ENCODE measurements around the gene CYREN. TPM values are rescaled to one million over a fixed set of nuclear protein-coding genes. Genes with fewer than 3 reads are reported as not detected.

Gene CYREN
- total RNA-seq, 4 donors from 2014 or later, result 40.3 to 54.4 (median 46.8) TPM

DNA sequence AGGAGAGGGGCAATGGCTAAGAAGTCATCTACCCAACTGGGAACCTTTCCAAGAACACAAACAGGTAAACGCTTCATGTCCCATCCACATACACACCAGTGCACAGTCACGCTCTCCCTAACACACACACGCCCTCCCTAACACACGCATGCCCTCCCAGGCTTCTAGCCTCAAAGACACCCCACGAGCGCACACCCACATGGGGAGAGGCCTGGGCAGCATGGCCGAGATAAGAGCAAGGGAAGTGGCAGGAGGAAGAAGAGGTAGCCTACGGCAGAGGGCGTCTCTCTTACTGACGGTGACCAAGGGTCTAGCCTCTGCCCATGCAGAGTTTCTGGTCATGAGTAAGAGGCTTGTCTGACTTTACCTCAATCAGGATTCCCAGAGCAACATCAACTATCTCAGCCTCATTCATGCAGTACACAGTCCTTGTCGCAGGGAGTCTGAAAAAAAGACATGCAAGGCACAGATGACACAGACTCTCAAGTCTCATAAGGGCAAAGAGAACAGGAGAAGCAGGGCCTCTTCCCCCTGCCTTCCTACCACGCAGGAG lies 3.1 kb downstream of the CYREN start:
- intact Hi-C loops (cut with DNase I), result loop anchor here (10.0 kb wide), 1 partner anchor 513 kb away; no protein-coding TSS in a partner anchor
- Histone ChIP-seq H3K4me1 (peaks cover 20 to 44% of the 10 kb centered on the region in 2 donors), H3K27ac (peak overlapping the region in 2 of 3 donors; percentile 39 to 95), H3K36me3 (peaks cover 20 to 27% of the 10 kb centered on the region in 2 donors), H3K4me3 (replicated peaks in 1 of 3) (no peak overlapping the region), H3K27me3 (no peaks in the 10 kb centered on the region), H3K9me3 (no peaks in the 10 kb centered on the region)
- 88 to 92% methylated on average over 12 of the region's 12 CpGs for WGBS, 2 donors
- DNase-seq, result no peak
- no peak for TF ChIP-seq POLR2A (IDR thresholded peaks at IDR 0.05)
- TF ChIP-seq, protein P1, sequence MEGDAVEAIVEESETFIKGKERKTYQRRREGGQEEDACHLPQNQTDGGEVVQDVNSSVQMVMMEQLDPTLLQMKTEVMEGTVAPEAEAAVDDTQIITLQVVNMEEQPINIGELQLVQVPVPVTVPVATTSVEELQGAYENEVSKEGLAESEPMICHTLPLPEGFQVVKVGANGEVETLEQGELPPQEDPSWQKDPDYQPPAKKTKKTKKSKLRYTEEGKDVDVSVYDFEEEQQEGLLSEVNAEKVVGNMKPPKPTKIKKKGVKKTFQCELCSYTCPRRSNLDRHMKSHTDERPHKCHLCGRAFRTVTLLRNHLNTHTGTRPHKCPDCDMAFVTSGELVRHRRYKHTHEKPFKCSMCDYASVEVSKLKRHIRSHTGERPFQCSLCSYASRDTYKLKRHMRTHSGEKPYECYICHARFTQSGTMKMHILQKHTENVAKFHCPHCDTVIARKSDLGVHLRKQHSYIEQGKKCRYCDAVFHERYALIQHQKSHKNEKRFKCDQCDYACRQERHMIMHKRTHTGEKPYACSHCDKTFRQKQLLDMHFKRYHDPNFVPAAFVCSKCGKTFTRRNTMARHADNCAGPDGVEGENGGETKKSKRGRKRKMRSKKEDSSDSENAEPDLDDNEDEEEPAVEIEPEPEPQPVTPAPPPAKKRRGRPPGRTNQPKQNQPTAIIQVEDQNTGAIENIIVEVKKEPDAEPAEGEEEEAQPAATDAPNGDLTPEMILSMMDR (IDR thresholded peaks at IDR 0.05), result no peak

DNA sequence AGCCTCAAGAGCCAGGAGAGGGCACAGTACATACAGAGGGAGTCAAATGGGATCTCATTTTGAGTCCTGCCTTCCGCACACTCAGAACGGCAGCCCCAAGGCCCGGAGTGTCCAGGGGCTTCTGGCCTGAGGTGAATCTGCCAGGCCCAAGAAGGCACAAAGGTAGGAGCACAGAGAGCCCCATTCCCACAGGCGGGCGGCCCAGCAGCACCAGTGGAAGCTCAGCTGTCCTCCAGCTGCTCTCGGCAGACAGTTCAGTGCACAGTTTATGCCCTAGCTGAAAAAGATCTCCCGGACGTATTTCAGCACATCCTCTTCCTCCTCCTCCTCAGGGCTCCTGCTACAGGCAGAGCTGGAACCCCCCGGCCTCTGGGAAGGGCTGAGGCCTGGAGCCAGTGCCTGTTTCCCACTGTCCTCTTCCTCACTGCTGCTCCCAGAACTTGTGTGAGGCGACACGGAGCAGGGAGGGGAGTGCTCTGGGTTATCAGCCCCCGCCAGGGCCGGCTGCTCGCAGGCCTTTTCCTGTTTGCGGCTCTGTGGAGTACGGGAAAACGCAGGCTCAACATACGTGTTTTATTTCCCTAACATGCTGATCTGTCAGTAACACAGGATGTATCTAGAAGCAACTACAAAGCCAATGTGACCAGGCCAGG lies 4.0 kb downstream of the CYREN start:
- peaks cover 20 to 27% of the 10 kb centered on the region in 2 donors for H3K36me3 ChIP-seq
- intact Hi-C loops (cut with DNase I), result loop anchor here (10.0 kb wide), 1 partner anchor 512 kb away; no protein-coding TSS in a partner anchor
- DNase-seq, result peak in 1 of 2 donors; percentile 32

DNA sequence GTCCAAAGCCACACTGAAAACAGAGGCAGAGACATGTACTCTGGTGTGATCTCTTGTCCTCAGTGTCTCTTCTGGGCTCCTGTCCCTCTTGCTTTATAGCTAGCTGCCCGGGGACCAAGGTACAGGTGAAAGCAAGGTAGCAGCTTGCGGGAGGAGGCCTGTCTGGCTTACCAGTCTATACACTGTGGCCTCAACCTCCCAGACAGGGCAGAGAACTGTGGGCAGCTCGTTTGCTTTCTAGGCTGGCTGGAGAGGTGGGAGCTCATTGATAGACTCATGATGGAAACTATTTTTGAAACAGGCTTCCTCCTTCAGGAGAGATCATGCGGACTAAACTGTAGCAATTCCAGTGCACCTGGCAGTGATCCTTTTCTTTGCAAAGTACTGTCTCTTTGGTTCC lies 4.6 kb downstream of the CYREN start:
- intact Hi-C loops (cut with DNase I), result loop anchor here (10.0 kb wide), 1 partner anchor 511 kb away; no protein-coding TSS in a partner anchor

More for the DNA sequence above, 4.0 kb downstream of the CYREN start:
- TF ChIP-seq, protein P1 (IDR thresholded peaks at IDR 0.05), result no peak
- no peak for TF ChIP-seq POLR2A (IDR thresholded peaks at IDR 0.05)
- H3K27ac ChIP-seq, result peak overlapping the region in 2 of 3 donors; percentile 47 to 95
- H3K4me1 ChIP-seq, result peaks cover 20 to 43% of the 10 kb centered on the region in 2 donors
- H3K4me3 ChIP-seq (replicated peaks in 1 of 3), result no peak overlapping the region
- H3K27me3 ChIP-seq, result no peaks in the 10 kb centered on the region
- no peaks in the 10 kb centered on the region for H3K9me3 ChIP-seq
- 79 to 88% methylated on average over 13 to 18 of the region's 18 CpGs for WGBS, 2 donors

DNA sequence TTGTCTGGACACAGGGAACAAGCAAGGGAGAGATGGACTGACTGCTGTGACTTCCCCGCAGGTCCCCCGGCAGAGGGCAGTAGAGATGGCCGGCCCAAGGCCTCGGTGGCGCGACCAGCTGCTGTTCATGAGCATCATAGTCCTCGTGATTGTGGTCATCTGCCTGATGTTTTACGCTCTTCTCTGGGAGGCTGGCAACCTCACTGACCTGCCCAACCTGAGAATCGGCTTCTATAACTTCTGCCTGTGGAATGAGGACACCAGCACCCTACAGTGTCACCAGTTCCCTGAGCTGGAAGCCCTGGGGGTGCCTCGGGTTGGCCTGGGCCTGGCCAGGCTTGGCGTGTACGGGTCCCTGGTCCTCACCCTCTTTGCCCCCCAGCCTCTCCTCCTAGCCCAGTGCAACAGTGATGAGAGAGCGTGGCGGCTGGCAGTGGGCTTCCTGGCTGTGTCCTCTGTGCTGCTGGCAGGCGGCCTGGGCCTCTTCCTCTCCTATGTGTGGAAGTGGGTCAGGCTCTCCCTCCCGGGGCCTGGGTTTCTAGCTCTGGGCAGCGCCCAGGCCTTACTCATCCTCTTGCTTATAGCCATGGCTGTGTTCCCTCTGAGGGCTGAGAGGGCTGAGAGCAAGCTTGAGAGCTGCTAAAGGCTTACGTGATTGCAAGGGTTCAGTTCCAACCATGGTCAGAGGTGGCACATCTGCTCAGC lies 6.0 kb downstream of the CYREN start:
- Histone ChIP-seq H3K4me3 (replicated peaks in 1 of 3) (no peak overlapping the region), H3K27ac (peak overlapping the region in 2 of 3 donors; percentile 47 to 61), H3K4me1 (peaks cover 17 to 54% of the 10 kb centered on the region in 2 donors), H3K36me3 (peaks cover 20 to 27% of the 10 kb centered on the region in 2 donors), H3K27me3 (no peaks in the 10 kb centered on the region), H3K9me3 (no peaks in the 10 kb centered on the region)
- WGBS, 2 donors, result 78 to 87% methylated on average over 11 to 17 of the region's 18 CpGs
- TF ChIP-seq, protein P1 (IDR thresholded peaks at IDR 0.05), result no peak
- TF ChIP-seq POLR2A (IDR thresholded peaks at IDR 0.05), result no peak
- DNase-seq, result peak in 1 of 2 donors; percentile 24
- intact Hi-C loops (cut with DNase I), result loop anchor here (10.0 kb wide), 1 partner anchor 510 kb away; no protein-coding TSS in a partner anchor

More for the DNA sequence above, 4.6 kb downstream of the CYREN start:
- Histone ChIP-seq H3K4me1 (peaks cover 20 to 46% of the 10 kb centered on the region in 2 donors), H3K36me3 (peaks cover 20 to 27% of the 10 kb centered on the region in 2 donors), H3K27ac (peak overlapping the region in 2 of 3 donors; percentile 47 to 95), H3K4me3 (replicated peaks in 1 of 3) (no peak overlapping the region), H3K27me3 (no peaks in the 10 kb centered on the region), H3K9me3 (no peaks in the 10 kb centered on the region)
- DNase-seq, result no peak
- WGBS, 2 donors, result 80 to 84% methylated on average over 4 of the region's 4 CpGs
- TF ChIP-seq, protein P1 (IDR thresholded peaks at IDR 0.05), result no peak
- no peak for TF ChIP-seq POLR2A (IDR thresholded peaks at IDR 0.05)

Measured in thyroid gland (tissue), 4 donors.